Right hindlimb (tissue), 1 donor: ENCODE data around the gene SMIM15.

Experiments used
- DNase-seq: peaks from one replicate; pipeline ENCODE4 v3.0.0-alpha.2; 2018

SMIM15 gene

GRCh38 chr5:61159070-61159469 lies 3.2 kb downstream of the SMIM15 start:
- no peak for DNase-seq

GRCh38 chr5:61151893-61152292 lies 10.4 kb downstream of the SMIM15 start:
- no peak for DNase-seq

GRCh38 chr5:61148515-61148914 lies 13.8 kb downstream of the SMIM15 start:
- no peak for DNase-seq

GRCh38 chr5:61142811-61143210 lies 19.5 kb downstream of the SMIM15 start:
- DNase-seq: no peak

- DNase-seq: no peak
Observed at GRCh38 chr5:61142391-61142790, 19.9 kb downstream of the SMIM15 start.

GRCh38 chr5:61141801-61142200 lies 20.5 kb downstream of the SMIM15 start:
- DNase-seq: no peak

- DNase-seq: no peak
Observed at GRCh38 chr5:61139931-61140330, 22.3 kb downstream of the SMIM15 start.

- no peak for DNase-seq
Observed at GRCh38 chr5:61139094-61139873, 23.0 kb downstream of the SMIM15 start.

- DNase-seq: no peak
Observed at GRCh38 chr5:61137835-61138234, 24.4 kb downstream of the SMIM15 start.

- DNase-seq: no peak
Observed at GRCh38 chr5:61132559-61132958, 29.7 kb downstream of the SMIM15 start.

- no peak for DNase-seq
Observed at GRCh38 chr5:61130289-61130688, 32.0 kb downstream of the SMIM15 start.

GRCh38 chr5:61123145-61123544 lies 39.1 kb downstream of the SMIM15 start:
- DNase-seq: no peak

- DNase-seq: no peak
Observed at GRCh38 chr5:61120534-61120933, 41.7 kb downstream of the SMIM15 start.

- DNase-seq: no peak
Observed at GRCh38 chr5:61119066-61119465, 43.2 kb downstream of the SMIM15 start.

- no peak for DNase-seq
Observed at GRCh38 chr5:61115968-61116367, 46.3 kb downstream of the SMIM15 start.

- no peak for DNase-seq
Observed at GRCh38 chr5:61114441-61114840, 47.8 kb downstream of the SMIM15 start.
